Measurements from ENCODE around the gene TOR1B.
"Not testable (repeated sequence)": the region's sequence is repeated elsewhere in the genome, so short reads cannot be mapped to it uniquely, and the experiment has no call there.

Gene TOR1B

GRCh38 chr9:129762985-129763926 lies 39.7 kb upstream of the TOR1B start:
- H3K4me3 ChIP-seq (ENCODE audit: low read length in 2 of 2) = no peak overlapping the region
- no peaks in the 10 kb centered on the region for H3K9me3 ChIP-seq (ENCODE audit: control insufficient read depth in 2 of 2, low read length in 2 of 2)
- peak overlapping the region in 1 of 2 donors; percentile 38 for H3K9ac ChIP-seq (ENCODE audit: low read length in 2 of 2)
- H3K27me3 ChIP-seq (ENCODE audit: control insufficient read depth in 1 of 2, insufficient read depth in 2 of 2, low read length in 2 of 2) = no peaks in the 10 kb centered on the region
- H3K27ac ChIP-seq (ENCODE audit: low read length) = no peak overlapping the region
- H3K36me3 ChIP-seq (ENCODE audit: control insufficient read depth in 2 of 2, insufficient read depth in 2 of 2, low read length in 2 of 2) = no peaks in the 10 kb centered on the region
- H3K4me1 ChIP-seq (ENCODE audit: control insufficient read depth, insufficient read depth, low read length) = peaks cover 10% of the 10 kb centered on the region

- Histone ChIP-seq H3K27me3 (ENCODE audit: control insufficient read depth in 1 of 2, insufficient read depth in 2 of 2, low read length in 2 of 2) (no peaks in the 10 kb centered on the region), H3K4me3 (ENCODE audit: low read length in 2 of 2) (no peak overlapping the region), H3K4me1 (ENCODE audit: control insufficient read depth, insufficient read depth, low read length) (peaks cover 5% of the 10 kb centered on the region), H3K36me3 (ENCODE audit: control insufficient read depth in 2 of 2, insufficient read depth in 2 of 2, low read length in 2 of 2) (no peaks in the 10 kb centered on the region), H3K9ac (ENCODE audit: low read length in 2 of 2) (no peak overlapping the region), H3K27ac (ENCODE audit: low read length) (no peak overlapping the region), H3K9me3 (ENCODE audit: control insufficient read depth in 2 of 2, low read length in 2 of 2) (no peaks in the 10 kb centered on the region)
Observed at GRCh38 chr9:129765764-129766317, 37.1 kb upstream of the TOR1B start.

- no peaks in the 10 kb centered on the region for H3K27me3 ChIP-seq (ENCODE audit: control insufficient read depth in 1 of 2, insufficient read depth in 2 of 2, low read length in 2 of 2)
- H3K4me1 ChIP-seq (ENCODE audit: control insufficient read depth, insufficient read depth, low read length) = no peaks in the 10 kb centered on the region
- no peak overlapping the region for H3K27ac ChIP-seq (ENCODE audit: low read length)
- H3K4me3 ChIP-seq (ENCODE audit: low read length in 2 of 2) = no peak overlapping the region
- no peaks in the 10 kb centered on the region for H3K36me3 ChIP-seq (ENCODE audit: control insufficient read depth in 2 of 2, insufficient read depth in 2 of 2, low read length in 2 of 2)
- no peak overlapping the region for H3K9ac ChIP-seq (ENCODE audit: low read length in 2 of 2)
- H3K9me3 ChIP-seq (ENCODE audit: control insufficient read depth in 2 of 2, low read length in 2 of 2) = no peaks in the 10 kb centered on the region
Observed at GRCh38 chr9:129768486-129768885, 34.5 kb upstream of the TOR1B start.

GRCh38 chr9:129769669-129770068 lies 33.3 kb upstream of the TOR1B start:
- no peaks in the 10 kb centered on the region for H3K27me3 ChIP-seq (ENCODE audit: control insufficient read depth in 1 of 2, insufficient read depth in 2 of 2, low read length in 2 of 2)
- no peak overlapping the region for H3K9ac ChIP-seq (ENCODE audit: low read length in 2 of 2)
- H3K9me3 ChIP-seq (ENCODE audit: control insufficient read depth in 2 of 2, low read length in 2 of 2) = no peaks in the 10 kb centered on the region

GRCh38 chr9:129770741-129771140 lies 32.2 kb upstream of the TOR1B start:
- no peak overlapping the region for H3K27ac ChIP-seq (ENCODE audit: low read length)
- no peaks in the 10 kb centered on the region for H3K4me1 ChIP-seq (ENCODE audit: control insufficient read depth, insufficient read depth, low read length)

More at GRCh38 chr9:129769669-129770068, 33.3 kb upstream of the TOR1B start:
- Histone ChIP-seq H3K27ac (ENCODE audit: low read length) (no peak overlapping the region), H3K36me3 (ENCODE audit: control insufficient read depth in 2 of 2, insufficient read depth in 2 of 2, low read length in 2 of 2) (no peaks in the 10 kb centered on the region), H3K4me3 (ENCODE audit: low read length in 2 of 2) (no peak overlapping the region), H3K4me1 (ENCODE audit: control insufficient read depth, insufficient read depth, low read length) (no peaks in the 10 kb centered on the region)

GRCh38 chr9:129773262-129774048 lies 29.5 kb upstream of the TOR1B start:
- H3K4me3 ChIP-seq (ENCODE audit: low read length in 2 of 2) = no peak overlapping the region
- no peaks in the 10 kb centered on the region for H3K27me3 ChIP-seq (ENCODE audit: control insufficient read depth in 1 of 2, insufficient read depth in 2 of 2, low read length in 2 of 2)
- no peaks in the 10 kb centered on the region for H3K9me3 ChIP-seq (ENCODE audit: control insufficient read depth in 2 of 2, low read length in 2 of 2)
- no peak overlapping the region for H3K27ac ChIP-seq (ENCODE audit: low read length)
- no peak overlapping the region for H3K9ac ChIP-seq (ENCODE audit: low read length in 2 of 2)
- H3K4me1 ChIP-seq (ENCODE audit: control insufficient read depth, insufficient read depth, low read length) = peaks cover 13% of the 10 kb centered on the region
- H3K36me3 ChIP-seq (ENCODE audit: control insufficient read depth in 2 of 2, insufficient read depth in 2 of 2, low read length in 2 of 2) = no peaks in the 10 kb centered on the region

More at GRCh38 chr9:129770741-129771140, 32.2 kb upstream of the TOR1B start:
- Histone ChIP-seq H3K9me3 (ENCODE audit: control insufficient read depth in 2 of 2, low read length in 2 of 2) (no peaks in the 10 kb centered on the region), H3K9ac (ENCODE audit: low read length in 2 of 2) (no peak overlapping the region), H3K27me3 (ENCODE audit: control insufficient read depth in 1 of 2, insufficient read depth in 2 of 2, low read length in 2 of 2) (no peaks in the 10 kb centered on the region), H3K36me3 (ENCODE audit: control insufficient read depth in 2 of 2, insufficient read depth in 2 of 2, low read length in 2 of 2) (no peaks in the 10 kb centered on the region), H3K4me3 (ENCODE audit: low read length in 2 of 2) (no peak overlapping the region)

- H3K4me1 ChIP-seq (ENCODE audit: control insufficient read depth, insufficient read depth, low read length) = peaks cover 13% of the 10 kb centered on the region
- no peak overlapping the region for H3K27ac ChIP-seq (ENCODE audit: low read length)
- H3K36me3 ChIP-seq (ENCODE audit: control insufficient read depth in 2 of 2, insufficient read depth in 2 of 2, low read length in 2 of 2) = no peaks in the 10 kb centered on the region
- no peak overlapping the region for H3K9ac ChIP-seq (ENCODE audit: low read length in 2 of 2)
- no peaks in the 10 kb centered on the region for H3K9me3 ChIP-seq (ENCODE audit: control insufficient read depth in 2 of 2, low read length in 2 of 2)
- no peak overlapping the region for H3K4me3 ChIP-seq (ENCODE audit: low read length in 2 of 2)
- no peaks in the 10 kb centered on the region for H3K27me3 ChIP-seq (ENCODE audit: control insufficient read depth in 1 of 2, insufficient read depth in 2 of 2, low read length in 2 of 2)
Observed at GRCh38 chr9:129774791-129775447, 28.1 kb upstream of the TOR1B start.

- peaks cover 13% of the 10 kb centered on the region for H3K4me1 ChIP-seq (ENCODE audit: control insufficient read depth, insufficient read depth, low read length)
Observed at GRCh38 chr9:129775448-129775798, 27.6 kb upstream of the TOR1B start.

GRCh38 chr9:129776096-129776495 lies 26.9 kb upstream of the TOR1B start:
- not testable (repeated sequence) for H3K4me3 ChIP-seq (ENCODE audit: low read length in 2 of 2); H3K36me3 ChIP-seq (ENCODE audit: control insufficient read depth in 2 of 2, insufficient read depth in 2 of 2, low read length in 2 of 2); H3K27ac ChIP-seq (ENCODE audit: low read length); H3K9me3 ChIP-seq (ENCODE audit: control insufficient read depth in 2 of 2, low read length in 2 of 2); H3K27me3 ChIP-seq (ENCODE audit: control insufficient read depth in 1 of 2, insufficient read depth in 2 of 2, low read length in 2 of 2); H3K9ac ChIP-seq (ENCODE audit: low read length in 2 of 2)
- peaks cover 13% of the 10 kb centered on the region for H3K4me1 ChIP-seq (ENCODE audit: control insufficient read depth, insufficient read depth, low read length)

More at GRCh38 chr9:129775448-129775798, 27.6 kb upstream of the TOR1B start:
- no peaks in the 10 kb centered on the region for H3K9me3 ChIP-seq (ENCODE audit: control insufficient read depth in 2 of 2, low read length in 2 of 2)
- H3K27ac ChIP-seq (ENCODE audit: low read length) = no peak overlapping the region
- no peaks in the 10 kb centered on the region for H3K36me3 ChIP-seq (ENCODE audit: control insufficient read depth in 2 of 2, insufficient read depth in 2 of 2, low read length in 2 of 2)
- H3K27me3 ChIP-seq (ENCODE audit: control insufficient read depth in 1 of 2, insufficient read depth in 2 of 2, low read length in 2 of 2) = no peaks in the 10 kb centered on the region
- H3K9ac ChIP-seq (ENCODE audit: low read length in 2 of 2) = no peak overlapping the region
- no peak overlapping the region for H3K4me3 ChIP-seq (ENCODE audit: low read length in 2 of 2)

GRCh38 chr9:129776566-129776937 lies 26.4 kb upstream of the TOR1B start:
- Histone ChIP-seq H3K27ac (ENCODE audit: low read length) (peak overlapping the region; percentile 46), H3K4me3 (ENCODE audit: low read length in 2 of 2) (no peak overlapping the region), H3K9ac (ENCODE audit: low read length in 2 of 2) (no peak overlapping the region), H3K36me3 (ENCODE audit: control insufficient read depth in 2 of 2, insufficient read depth in 2 of 2, low read length in 2 of 2) (no peaks in the 10 kb centered on the region), H3K27me3 (ENCODE audit: control insufficient read depth in 1 of 2, insufficient read depth in 2 of 2, low read length in 2 of 2) (no peaks in the 10 kb centered on the region), H3K9me3 (ENCODE audit: control insufficient read depth in 2 of 2, low read length in 2 of 2) (no peaks in the 10 kb centered on the region), H3K4me1 (ENCODE audit: control insufficient read depth, insufficient read depth, low read length) (peaks cover 13% of the 10 kb centered on the region)
